ENCODE results near the gene LHPP.

Gene LHPP

DNA sequence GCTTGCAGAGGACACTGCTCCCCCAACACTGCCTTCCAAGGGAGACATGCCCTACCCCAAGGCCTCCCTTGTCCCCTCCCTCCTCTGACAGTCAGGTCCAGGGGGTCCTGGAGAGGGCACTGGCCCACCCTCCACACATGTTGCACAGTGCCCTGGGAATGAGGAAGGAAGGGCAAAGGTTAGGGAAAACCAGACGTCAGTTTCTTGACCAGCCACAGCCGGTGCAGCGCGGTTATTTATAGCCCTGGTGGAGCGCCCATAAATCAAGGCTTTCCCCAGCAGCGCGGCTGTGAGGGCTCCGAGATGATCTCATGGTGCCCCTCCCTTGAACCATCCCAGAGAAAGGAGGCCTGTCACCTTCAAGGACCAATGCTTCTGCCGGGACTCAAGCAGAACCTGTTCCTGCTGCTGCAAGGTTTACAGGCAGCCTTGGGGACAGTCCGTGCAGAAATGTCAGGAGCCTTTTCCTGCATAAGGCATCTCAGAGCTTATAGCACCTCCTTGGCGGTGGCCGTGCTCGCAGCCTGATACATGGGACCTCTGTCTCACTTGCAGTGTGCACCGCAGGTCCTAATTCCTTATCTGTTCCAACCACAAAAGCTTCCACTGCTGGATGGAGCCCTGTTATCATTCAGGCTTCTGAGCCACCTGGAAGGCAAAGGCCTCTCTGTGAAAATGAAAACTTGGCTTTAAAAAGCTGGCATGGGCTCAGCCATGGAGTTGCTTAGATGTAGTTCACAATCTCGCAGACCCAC is 127.3 kb downstream of the LHPP start:
- no peak overlapping the region for H3K4me3 ChIP-seq (ENCODE audit: low read depth, low read length)
- H3K9me3 ChIP-seq (ENCODE audit: control insufficient read depth, insufficient read depth, low read depth, low read length), result no peaks in the 10 kb centered on the region
- CTCF ChIA-PET, result no interaction called here
- POLR2A ChIA-PET, result no interaction called here
- H3K36me3 ChIP-seq (ENCODE audit: control insufficient read depth in 2 of 2, insufficient read depth in 1 of 2, low read length in 2 of 2), result no peaks in the 10 kb centered on the region
- H3K4me1 ChIP-seq (ENCODE audit: control insufficient read depth, insufficient read depth, low read length), result no peaks in the 10 kb centered on the region
- no peak overlapping the region for H3K27ac ChIP-seq (ENCODE audit: extremely low read depth, low read depth, low read length)
- TF ChIP-seq ZNF2 (tag by site-specific recombination; IDR thresholded peaks at IDR 0.05) (0 out of 2 replicates have a peak, but pooled peaks have one; percentile 19), KLF8 (tag by site-specific recombination; IDR thresholded peaks at IDR 0.05) (no peak), ZNF629 (tag by site-specific recombination; IDR thresholded peaks at IDR 0.05) (0 out of 2 replicates have a peak, but pooled peaks have one; percentile 34), ZNF777 (tag by site-specific recombination; IDR thresholded peaks at IDR 0.05; ENCODE audit: borderline replicate concordance) (no peak), KLF9 (tag by site-specific recombination; IDR thresholded peaks at IDR 0.05; ENCODE audit: low read depth) (no peak), ZNF561 (tag by site-specific recombination; IDR thresholded peaks at IDR 0.05; ENCODE audit: borderline replicate concordance) (no peak), ZNF239 (tag by site-specific recombination; IDR thresholded peaks at IDR 0.05) (no peak), ZNF768 (tag by site-specific recombination; IDR thresholded peaks at IDR 0.05) (no peak), ZNF169 (tag by site-specific recombination; IDR thresholded peaks at IDR 0.05) (no peak), ZNF280D (tag by site-specific recombination; IDR thresholded peaks at IDR 0.05) (no peak), ZNF488 (tag by site-specific recombination; IDR thresholded peaks at IDR 0.05) (no peak), HOXD13 (CRISPR knock-in tag; IDR thresholded peaks at IDR 0.05; ENCODE audit: borderline replicate concordance) (no peak), ZNF114 (tag by site-specific recombination; IDR thresholded peaks at IDR 0.05) (no peak), TRIM28 (IDR thresholded peaks at IDR 0.05; ENCODE audit: borderline replicate concordance, low read length) (no peak), ZFHX2 (tag by site-specific recombination; conservative IDR thresholded peaks at IDR 0.05) (no peak), ZNF23 (tag by site-specific recombination; IDR thresholded peaks at IDR 0.05; ENCODE audit: borderline replicate concordance) (no peak), ZNF302 (tag by site-specific recombination; IDR thresholded peaks at IDR 0.05; ENCODE audit: low read depth) (no peak), ZNF660 (tag by site-specific recombination; IDR thresholded peaks at IDR 0.05) (no peak), ZSCAN5A (tag by site-specific recombination; IDR thresholded peaks at IDR 0.05) (no peak), ZNF223 (tag by site-specific recombination; IDR thresholded peaks at IDR 0.05) (no peak), ZNF837 (tag by site-specific recombination; IDR thresholded peaks at IDR 0.05) (no peak), ZNF600 (tag by site-specific recombination; IDR thresholded peaks at IDR 0.05) (0 out of 2 replicates have a peak, but pooled peaks have one; percentile 15), ZNF747 (tag by site-specific recombination; IDR thresholded peaks at IDR 0.05) (no peak)
- TF ChIP-seq, protein P1, sequence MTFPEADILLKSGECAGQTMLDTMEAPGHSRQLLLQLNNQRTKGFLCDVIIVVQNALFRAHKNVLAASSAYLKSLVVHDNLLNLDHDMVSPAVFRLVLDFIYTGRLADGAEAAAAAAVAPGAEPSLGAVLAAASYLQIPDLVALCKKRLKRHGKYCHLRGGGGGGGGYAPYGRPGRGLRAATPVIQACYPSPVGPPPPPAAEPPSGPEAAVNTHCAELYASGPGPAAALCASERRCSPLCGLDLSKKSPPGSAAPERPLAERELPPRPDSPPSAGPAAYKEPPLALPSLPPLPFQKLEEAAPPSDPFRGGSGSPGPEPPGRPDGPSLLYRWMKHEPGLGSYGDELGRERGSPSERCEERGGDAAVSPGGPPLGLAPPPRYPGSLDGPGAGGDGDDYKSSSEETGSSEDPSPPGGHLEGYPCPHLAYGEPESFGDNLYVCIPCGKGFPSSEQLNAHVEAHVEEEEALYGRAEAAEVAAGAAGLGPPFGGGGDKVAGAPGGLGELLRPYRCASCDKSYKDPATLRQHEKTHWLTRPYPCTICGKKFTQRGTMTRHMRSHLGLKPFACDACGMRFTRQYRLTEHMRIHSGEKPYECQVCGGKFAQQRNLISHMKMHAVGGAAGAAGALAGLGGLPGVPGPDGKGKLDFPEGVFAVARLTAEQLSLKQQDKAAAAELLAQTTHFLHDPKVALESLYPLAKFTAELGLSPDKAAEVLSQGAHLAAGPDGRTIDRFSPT (tag by site-specific recombination; IDR thresholded peaks at IDR 0.05), result no peak
- TF ChIP-seq, protein P2, sequence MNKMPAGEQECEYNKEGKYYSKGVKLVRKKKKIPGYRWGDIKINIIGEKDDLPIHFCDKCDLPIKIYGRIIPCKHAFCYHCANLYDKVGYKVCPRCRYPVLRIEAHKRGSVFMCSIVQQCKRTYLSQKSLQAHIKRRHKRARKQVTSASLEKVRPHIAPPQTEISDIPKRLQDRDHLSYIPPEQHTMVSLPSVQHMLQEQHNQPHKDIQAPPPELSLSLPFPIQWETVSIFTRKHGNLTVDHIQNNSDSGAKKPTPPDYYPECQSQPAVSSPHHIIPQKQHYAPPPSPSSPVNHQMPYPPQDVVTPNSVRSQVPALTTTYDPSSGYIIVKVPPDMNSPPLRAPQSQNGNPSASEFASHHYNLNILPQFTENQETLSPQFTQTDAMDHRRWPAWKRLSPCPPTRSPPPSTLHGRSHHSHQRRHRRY (tag by site-specific recombination; IDR thresholded peaks at IDR 0.05), result no peak
- TF ChIP-seq, protein P3, sequence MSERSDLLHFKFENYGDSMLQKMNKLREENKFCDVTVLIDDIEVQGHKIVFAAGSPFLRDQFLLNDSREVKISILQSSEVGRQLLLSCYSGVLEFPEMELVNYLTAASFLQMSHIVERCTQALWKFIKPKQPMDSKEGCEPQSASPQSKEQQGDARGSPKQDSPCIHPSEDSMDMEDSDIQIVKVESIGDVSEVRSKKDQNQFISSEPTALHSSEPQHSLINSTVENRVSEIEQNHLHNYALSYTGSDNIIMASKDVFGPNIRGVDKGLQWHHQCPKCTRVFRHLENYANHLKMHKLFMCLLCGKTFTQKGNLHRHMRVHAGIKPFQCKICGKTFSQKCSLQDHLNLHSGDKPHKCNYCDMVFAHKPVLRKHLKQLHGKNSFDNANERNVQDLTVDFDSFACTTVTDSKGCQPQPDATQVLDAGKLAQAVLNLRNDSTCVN (tag by site-specific recombination; optimal IDR thresholded peaks at IDR 0.05), result no peak
- TF ChIP-seq, protein P4, sequence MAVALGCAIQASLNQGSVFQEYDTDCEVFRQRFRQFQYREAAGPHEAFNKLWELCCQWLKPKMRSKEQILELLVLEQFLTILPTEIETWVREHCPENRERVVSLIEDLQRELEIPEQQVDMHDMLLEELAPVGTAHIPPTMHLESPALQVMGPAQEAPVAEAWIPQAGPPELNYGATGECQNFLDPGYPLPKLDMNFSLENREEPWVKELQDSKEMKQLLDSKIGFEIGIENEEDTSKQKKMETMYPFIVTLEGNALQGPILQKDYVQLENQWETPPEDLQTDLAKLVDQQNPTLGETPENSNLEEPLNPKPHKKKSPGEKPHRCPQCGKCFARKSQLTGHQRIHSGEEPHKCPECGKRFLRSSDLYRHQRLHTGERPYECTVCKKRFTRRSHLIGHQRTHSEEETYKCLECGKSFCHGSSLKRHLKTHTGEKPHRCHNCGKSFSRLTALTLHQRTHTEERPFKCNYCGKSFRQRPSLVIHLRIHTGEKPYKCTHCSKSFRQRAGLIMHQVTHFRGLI (tag by site-specific recombination; IDR thresholded peaks at IDR 0.05), result no peak
